ENCODE measurements around the gene ALX1.

ALX1 gene

DNA sequence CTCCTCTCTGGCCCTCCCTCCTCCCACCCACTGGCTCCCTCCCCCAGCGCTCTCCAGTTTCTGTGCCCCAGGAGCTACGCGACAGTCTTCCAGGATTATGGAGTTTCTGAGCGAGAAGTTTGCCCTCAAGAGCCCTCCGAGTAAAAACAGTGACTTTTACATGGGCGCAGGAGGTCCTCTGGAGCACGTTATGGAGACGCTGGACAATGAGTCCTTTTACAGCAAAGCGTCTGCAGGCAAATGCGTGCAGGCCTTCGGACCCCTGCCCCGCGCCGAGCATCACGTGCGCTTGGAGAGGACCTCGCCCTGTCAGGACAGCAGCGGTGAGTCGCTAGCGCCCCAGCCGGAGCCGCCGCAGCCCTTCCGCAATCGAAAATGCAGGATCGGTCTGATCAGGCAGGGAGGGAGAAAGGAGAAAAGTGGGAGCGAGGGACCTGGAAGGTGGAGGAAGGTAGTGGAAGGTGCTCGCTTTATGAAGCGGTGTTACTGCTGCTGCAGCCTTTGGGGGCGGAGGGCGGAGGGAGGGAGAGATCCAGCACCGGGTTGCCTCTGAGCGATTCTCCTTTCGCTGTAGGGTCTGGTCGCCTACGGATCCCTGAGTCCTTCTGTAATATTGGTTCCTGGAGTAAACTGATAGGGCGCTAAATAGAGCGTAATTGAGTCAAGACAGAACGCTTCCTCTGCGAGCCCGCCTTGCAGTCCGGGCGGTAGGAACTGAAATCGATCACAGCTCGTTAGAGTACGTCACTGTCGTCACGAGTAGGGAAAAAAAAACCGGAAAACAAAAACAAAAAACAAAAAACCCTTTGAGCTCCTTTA lies at the start of gene ALX1:
ALX1 (plus strand) TSS at position 56 of the 819 bp plus-strand sequence; CDS start at position 98, 42 bp downstream.
- peak; percentile 68 for DNase-seq

DNA sequence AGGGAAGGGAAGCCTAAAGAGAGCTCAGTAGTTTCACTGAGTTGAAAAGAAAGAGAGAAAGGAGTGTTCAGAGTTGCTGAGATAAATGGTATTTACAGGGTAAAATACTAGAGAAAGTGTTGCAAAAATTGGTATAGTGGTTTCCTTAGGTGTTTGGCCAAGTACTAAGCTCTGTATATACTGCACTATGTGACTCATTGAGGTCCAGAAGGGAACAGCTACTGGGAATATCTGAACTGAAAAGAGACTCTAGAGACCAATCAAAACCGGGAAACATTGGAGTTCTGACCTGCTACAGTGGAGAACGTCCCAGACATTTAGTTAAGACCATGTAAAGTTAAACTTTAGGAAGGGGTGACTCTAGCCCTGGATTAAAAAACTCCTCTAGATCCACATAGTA lies 42.7 kb upstream of the ALX1 start:
- no peak for DNase-seq

DNA sequence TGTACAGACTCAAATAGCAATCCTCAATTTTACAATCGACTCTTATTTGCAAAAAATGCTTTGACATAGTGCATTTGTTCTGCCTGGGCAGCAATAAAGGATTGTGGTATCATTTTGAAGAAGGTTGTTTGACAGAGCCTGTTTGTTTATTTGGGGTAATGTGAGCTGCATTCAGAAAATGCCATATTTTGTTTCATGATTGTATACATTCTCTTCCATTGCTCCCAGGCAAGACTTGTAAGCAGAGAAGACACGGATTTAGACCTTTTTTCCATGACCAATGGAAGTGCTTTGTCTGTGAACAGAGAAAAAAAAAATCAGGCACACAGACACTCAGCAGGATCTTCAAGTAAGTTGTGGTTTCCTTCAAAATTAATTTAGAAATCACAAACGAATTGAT lies 35.5 kb upstream of the ALX1 start:
- no peak for DNase-seq

DNA sequence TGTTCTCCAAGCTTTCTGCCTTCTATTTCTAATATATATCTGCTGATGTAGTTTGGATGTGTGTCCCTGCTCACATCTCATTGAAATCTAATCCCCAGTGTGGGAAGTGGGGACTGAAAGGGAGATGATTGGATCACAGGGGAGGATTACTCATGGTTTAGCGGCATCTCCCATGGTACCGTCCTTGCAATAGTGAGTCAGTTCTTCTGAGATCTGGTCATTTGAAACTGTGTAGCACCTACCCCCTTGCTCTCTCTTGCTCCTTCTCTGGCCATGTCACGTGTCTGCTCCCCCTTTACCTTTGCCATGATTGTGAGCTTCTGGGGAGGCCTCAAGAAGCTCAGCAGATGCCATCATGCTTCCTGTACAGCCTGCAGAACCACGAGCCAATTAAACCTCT lies 26.2 kb upstream of the ALX1 start:
- no peak for DNase-seq

DNA sequence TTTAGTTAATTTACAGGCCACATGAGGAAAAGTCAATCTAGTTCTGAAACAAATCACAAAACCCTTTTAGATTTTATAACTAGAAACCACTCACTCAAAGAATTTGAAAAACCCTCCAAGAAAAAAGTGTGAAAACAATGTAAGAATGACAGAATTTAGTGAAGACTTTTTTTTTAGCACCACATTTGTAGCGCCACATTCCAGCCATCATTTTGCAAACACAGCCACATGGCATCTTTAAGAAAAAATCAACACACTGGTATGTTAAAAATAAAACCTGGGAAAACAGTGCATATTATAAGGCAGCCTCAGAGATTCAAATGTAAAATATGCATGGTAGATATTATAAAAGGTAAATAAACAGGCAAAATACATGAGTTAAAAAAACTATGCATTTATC lies 22.3 kb upstream of the ALX1 start:
- no peak for DNase-seq

DNA sequence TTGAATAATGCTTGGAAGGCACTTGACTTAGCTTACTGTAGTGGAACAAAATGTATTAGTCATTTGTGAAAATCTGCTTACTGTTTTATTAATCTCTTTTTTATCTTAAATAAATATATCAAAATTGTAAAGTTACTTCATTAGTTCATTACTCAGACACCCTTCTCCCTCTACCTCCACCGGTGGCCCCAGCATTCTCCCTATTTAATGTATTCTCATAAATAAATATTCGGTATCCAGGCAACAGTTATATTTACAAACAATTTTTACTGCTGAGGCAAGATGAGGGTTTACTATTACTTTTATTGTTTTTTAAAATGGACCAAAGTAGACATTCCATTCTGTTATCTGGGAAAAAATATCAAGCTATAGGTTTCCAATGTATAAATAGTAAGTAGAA lies 19.6 kb upstream of the ALX1 start:
- DNase-seq: no peak

DNA sequence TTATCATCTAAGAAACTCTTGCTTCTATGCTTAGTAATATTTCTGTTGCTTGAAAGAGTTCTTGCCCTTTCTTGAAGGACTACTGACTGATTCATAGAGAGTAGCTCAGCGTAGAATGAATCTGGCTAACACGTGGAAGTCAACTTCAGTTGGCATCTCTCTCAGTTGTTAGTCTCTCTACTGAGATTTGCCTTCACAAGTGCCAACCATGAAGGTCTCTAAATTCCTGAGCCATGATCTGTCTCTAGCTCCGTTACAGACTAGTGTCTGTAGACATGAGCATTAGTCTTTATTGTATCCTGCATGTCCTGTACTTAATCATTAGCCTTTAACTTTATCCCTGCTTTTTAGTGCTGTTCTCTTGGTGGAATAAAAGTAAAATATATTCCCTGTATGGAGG lies 19.1 kb upstream of the ALX1 start:
- no peak for DNase-seq

DNA sequence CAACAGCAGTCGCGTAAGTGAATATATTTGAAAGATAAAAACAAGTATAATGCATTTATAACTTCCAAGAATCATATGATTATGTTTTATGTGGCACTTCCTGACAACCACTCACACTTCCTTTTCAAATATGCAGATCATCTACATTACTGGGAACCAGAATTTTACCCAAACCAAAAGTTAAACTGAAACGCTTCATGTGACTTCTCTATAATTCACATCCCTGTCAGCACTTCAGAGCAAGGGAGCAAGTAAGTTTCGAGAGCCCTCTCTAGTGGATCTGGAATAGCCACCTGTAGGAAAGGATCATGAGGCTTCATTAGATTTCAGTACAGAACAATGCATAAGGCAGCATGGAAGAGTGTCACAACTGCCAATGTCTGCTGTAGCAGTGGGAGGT lies 13.7 kb upstream of the ALX1 start:
- DNase-seq: no peak

DNA sequence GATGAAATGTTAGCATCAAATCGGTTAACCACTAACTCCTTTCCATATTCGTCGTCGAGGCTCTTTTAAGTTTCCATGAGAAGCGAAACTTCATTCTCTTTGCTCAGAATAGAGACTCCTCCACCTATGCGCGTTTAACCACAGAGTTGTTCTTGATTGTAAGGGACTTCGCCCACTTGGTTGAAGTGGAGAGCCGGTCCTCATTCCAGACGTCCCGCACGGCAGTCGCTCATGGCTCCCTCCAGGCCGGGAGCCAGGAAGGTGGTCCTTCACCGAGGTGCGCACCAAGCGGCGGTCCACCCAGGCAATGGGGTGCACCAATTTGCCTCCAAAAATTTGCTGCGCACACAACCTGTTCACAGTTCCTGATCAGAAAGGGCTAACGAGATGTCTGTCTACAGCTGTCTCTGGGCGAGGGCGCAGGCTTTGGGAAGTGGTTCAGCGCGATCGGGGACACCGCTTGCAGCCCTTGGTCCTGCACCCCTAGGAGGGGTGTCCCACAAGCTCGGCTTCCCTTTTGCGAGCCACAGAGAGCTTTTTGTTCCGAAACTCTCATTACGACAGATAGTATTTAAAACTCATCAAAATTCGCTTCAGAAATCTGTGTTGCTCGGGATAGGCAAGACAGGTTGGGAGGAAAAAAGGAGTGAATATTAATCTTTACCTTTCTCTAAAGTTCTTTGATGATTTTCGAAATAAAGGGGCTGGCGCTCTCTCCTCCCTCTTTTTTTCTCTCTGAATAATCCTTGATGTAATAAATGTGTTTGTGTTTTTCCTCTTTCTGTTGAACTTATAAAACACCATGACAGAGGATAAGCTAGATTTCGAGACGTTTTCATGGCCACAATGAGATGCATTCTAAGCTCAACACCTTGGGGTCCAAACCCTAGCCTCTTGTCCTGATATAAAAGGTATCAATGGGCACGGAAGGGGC lies 6.4 kb upstream of the ALX1 start:
- no peak for DNase-seq

DNA sequence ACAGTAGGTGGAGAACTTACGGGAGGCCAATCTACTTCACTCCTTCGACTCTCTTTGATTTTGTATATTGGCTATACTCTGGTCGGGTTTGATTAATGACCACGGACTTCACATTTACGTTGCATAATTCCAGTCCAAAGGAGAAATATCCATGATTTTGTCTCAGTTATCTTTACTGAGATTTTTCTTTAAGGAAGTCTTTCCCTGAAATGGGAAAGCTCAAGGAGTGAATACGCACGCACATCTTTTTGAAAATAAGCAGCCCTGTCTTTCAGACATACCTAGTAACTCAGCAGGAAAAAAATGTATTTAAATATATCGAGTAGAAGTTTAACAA lies 5.7 kb upstream of the ALX1 start:
- DNase-seq: no peak

DNA sequence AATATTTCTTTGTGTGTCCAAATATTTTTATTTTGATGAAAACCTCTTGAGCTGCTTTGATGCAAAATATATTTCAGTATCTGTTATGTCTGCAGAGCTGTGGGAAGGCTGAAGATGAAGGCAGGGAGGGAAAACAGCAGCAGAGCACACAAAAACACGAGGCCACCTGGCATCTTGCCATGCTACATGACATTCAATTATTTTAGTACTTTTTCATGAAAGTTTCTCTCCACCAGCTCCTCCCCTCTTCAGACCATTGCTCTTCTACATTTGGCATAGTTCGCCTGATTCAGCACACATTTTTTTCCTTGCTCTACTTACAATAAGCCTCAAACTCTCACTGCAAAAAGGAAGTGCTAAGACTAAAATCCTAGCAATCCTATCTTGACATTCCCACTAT lies 4.6 kb upstream of the ALX1 start:
- DNase-seq: no peak

DNA sequence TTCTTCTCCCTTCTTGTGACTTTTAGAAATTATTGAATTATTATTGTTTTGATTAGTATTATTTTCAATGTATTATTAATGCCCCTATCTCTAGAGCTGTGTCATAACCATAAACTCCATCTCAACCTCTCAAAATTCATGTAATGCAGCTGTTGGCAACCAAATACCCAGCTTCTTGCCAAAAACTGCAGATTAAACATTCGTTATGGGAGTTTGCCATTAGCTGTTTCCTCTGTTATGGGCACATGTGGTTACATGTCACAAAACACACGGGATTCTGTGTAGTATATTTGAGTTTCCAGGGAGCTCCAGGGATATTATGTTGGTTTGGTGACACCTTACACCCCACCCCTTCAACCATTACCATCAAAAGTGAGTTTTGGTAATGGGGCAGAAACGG lies 2.8 kb upstream of the ALX1 start:
- no peak for DNase-seq

DNA sequence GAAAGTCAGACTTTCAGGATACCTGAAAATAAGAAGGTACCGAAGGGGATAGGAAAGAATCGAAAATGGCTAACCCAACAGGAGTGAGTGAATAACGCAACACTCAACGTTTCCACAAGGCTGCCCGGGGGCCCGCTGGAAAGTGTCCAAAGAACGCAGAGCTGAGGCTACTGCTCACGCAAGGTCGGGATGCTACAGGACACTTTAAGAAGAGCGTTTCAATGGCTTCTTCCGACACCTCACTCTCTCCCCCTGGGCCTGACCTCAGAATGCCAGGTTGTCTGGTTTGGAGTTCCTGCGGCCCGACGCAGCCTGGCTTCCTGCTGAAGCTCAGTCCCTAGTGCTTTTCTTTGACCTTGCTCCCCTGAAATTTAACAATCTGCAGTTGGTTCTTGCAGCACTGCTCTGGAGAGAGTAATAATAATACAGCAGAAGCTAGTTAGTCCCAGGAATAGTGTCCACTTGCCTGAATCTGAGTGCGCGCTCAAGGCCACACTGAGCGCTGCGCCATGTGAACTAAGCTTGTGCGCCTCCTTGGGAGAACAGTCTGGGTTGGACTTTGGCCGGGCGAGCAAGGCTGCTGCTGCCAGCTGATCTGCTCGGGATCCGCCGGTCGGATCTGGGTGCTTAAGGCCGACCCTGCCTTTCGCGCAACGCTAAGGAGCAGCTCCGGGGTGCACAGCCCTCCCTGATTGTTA lies 2.0 kb upstream of the ALX1 start:
- DNase-seq: no peak

DNA sequence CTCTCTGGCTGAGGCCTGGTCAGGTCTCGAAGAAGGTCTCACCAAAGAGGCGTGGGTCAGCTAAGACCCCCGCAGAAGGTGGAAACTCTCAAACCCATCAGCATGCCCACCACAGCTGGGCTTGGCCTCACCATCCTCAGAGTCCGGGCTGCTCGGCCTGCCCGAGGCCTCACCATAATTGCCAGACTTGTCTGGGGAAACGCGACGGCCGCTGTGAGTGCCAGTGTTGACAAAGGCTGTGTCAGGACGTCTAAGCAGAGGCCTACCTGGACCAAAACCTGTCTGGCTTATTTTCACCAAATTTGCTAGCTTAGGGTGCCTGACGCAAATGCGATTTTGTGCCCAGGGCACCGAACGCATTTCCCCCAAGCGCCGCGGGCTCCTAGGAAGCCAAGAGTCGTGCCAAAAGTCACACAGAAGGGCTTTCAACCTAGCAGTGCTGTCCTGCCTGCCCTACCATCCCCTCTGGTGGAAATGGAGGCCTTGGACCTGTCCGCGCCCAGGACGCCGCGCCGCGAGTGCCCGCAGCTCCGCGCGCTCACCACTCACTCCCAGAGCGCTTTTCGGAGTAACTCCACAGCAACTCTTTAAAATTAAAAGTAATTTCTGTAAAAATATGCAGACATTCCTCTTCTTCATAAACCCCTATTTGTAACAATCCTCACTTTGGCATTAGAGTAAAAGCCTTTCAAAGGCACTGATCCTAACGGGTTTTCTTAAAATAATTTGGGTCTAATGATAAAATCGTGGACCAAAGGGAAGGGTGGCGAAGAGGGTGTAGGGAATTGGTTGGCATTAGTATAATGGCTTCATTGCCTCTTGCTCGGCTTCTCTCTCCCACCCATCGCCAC lies 1.2 kb upstream of the ALX1 start:
- DNase-seq: no peak

DNA sequence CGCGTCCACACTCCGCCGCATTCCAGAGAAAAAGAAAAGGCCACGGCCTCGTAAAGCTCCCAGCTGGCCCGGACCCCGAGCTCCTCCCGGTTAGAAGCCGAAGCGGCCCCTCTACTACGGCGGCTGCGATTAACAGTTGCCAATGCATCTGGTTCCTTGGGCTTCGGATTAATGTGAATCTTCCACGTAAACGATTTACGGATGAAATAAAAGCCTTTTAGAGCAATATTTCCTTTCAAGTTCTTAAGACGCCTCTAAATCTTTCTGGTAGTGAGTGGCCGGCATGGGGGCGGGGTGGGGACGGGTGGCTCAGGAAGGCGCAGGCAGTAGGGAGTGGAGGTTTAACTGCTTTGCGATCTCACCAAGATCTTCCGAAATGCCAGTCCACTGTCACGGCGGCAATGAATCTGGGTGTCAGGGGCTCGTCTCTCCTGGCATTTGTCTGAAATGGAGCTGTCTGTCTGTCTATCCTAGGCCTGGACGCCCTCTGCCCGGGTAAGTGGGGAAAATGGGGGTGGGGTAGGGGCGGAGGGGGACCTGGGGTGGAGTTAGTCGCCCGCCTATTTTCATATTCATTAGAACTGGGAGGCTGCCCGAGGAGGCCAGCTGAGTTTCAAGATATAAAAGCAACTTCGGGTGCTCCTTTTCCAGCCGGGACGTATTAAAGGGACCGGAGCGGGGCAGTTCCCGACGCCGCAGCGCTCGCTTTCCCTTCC lies 413 bp upstream of the ALX1 start:
- no peak for DNase-seq

DNA sequence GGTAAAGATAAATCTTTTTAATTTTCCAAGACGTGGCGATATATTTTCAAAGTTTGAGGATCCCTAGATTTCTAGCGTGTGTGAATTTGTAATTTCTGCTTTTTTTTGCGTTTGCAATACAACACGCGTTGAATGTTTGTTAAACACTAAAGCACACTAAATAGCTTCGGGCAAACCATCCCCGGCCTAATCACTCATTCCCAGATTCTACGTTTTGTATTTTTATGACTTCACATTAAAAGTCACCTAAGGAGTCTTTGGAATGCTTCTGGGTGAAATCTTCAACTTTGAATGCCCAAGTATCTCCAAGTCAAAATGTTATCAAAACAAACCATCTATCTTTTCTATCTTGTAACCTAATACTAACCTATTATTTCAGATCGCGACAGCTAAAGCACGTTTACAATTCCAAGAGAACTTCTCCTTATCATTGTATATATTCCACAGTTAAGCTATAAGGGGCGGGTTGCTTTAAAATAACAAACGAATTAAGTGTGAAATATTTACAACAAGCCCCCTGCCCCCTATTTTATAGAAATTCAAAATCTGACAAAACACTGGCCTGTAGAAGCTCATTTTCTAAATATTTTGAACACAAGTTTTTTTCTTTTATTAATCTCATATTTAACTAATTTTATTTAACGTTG lies 1.1 kb downstream of the ALX1 start:
- no peak for DNase-seq

DNA sequence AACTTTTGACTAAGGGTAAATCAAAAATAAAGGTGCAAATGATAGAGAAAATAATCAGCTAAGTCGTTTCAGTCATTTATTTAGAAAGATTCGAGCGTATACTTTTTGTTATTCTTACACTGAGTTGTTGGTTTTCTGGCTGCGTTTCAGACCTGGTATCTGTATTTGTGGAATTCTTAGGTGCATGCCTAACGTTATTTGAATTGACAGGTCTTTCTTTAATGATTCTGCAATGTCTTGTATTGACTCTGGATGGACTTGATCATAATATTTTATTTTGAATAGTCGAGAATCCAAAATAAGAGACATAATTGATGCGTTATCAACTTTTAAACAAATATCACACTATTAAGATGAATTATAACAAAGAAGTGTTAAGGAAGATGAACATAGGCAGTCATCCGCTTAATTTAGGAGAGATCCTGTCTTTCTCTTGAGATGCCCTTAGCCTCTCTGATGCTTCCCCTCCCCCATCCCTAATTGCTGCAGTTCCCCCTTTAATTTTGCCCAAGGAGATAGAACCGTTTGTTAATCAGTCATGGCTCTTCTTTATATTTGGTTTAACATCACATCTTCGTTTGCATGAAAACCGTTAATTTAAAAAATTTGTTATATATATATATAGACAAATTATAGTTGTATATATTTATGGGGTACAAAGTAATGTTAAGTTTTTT lies 1.8 kb downstream of the ALX1 start:
- DNase-seq: no peak

DNA sequence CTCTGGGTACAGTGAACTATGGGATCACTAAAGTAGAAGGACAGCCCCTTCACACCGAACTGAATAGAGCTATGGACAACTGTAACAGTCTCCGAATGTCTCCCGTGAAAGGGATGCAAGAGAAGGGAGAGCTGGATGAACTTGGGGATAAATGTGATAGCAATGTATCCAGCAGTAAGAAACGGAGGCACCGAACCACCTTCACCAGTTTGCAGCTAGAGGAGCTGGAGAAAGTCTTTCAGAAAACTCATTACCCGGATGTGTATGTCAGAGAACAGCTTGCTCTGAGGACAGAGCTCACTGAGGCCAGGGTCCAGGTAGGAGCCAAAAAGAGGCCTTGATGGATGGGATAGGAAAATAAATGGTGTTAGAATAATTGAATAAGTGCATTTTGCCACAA lies 3.5 kb downstream of the ALX1 start:
- no peak for DNase-seq

DNA sequence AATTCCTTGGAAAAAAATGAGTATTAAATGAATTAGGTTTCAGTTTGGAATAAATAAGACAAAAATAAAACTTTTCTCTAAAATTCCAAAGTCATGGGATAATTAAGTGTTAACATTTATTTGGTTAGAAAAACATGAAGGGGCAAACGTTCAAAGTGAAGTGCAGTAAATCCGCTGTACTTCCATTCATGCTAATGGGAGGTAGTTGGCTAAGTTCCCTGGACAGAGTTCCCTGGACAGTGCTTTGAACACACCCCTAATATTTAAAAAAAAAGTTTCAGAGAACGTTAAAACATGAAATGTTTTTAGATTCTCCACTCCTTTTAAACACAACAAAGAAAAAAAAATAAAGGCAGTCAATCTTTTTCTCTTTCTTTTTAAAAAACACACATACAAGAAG lies 16.3 kb downstream of the ALX1 start:
- no peak for DNase-seq

DNA sequence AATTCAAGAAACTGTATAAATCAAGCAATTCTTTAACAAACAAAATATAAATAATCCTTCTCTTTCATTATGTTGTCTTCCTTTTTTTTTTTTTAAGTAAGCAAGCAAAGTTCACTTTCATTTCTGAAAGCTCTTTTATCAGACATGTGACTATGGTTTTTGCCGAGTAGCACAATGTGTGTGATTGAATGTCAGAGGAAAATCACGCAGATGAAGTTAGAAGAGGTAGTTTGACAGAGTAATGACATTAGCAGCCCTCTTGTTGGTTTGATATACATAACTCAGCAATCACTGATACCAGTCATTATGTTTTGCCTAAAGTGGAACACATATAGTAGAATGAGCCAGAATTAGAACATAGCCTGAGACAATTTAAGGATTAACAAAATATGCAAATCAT lies 19.0 kb downstream of the ALX1 start:
- no peak for DNase-seq

DNA sequence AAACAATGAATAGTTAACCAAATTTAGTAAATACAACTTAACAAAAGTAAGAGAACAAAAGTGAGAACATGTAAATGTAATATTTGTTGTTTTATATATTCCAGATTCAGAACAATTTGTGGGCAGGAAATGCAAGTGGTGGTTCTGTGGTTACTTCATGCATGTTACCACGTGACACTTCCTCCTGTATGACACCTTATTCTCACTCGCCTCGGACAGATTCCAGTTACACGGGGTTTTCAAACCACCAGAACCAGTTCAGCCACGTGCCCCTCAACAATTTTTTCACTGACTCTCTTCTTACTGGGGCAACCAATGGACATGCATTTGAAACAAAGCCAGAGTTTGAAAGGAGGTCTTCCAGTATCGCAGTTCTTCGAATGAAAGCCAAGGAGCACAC lies 21.0 kb downstream of the ALX1 start:
- DNase-seq: no peak

Data from NCI-H774 (cell line).